Forelimb muscle (tissue), 1 donor: ENCODE data around the gene SEMA4G. TPM values are rescaled to one million over a fixed set of nuclear protein-coding genes. Genes with fewer than 3 reads are reported as not detected.

Experiments
- DNase-seq: peaks from one replicate; pipeline ENCODE4 v3.0.0-alpha.2; 2013; ENCODE audit warnings: low read depth
- polyA plus RNA-seq: library from polyadenylated mRNA; unstranded; fragments of 120-200 nt; gene quantifications from one replicate; pipeline ENCODE4 v1.2.1, GENCODE V29; 2013; ENCODE audit not compliant: insufficient read length

The SEMA4G gene
- 6.7 TPM for polyA plus RNA-seq

- no peak for DNase-seq
These were observed at the start of gene SEMA4G for GRCh38 chr10:100969187-100970075. SEMA4G (plus strand) TSS chr10:100969504; CDS start chr10:100972913, 3,409 bp downstream.

- DNase-seq: no peak
These were observed 45.7 kb upstream of the SEMA4G start for GRCh38 chr10:100923580-100923979.

- no peak for DNase-seq
These were observed 42.0 kb upstream of the SEMA4G start for GRCh38 chr10:100927266-100927665.

GRCh38 chr10:100928039-100928438 lies 41.3 kb upstream of the SEMA4G start:
- DNase-seq: no peak

- no peak for DNase-seq
These were observed 38.9 kb upstream of the SEMA4G start for GRCh38 chr10:100930368-100930767.

- no peak for DNase-seq
These were observed 35.1 kb upstream of the SEMA4G start for GRCh38 chr10:100934084-100934659.

GRCh38 chr10:100939763-100940344 lies 29.4 kb upstream of the SEMA4G start:
- DNase-seq: no peak

- no peak for DNase-seq
These were observed 27.1 kb upstream of the SEMA4G start for GRCh38 chr10:100942229-100942628.

GRCh38 chr10:100943508-100943907 lies 25.8 kb upstream of the SEMA4G start:
- DNase-seq: no peak

GRCh38 chr10:100945754-100946153 lies 23.6 kb upstream of the SEMA4G start:
- DNase-seq: no peak

- DNase-seq: no peak
These were observed 20.4 kb upstream of the SEMA4G start for GRCh38 chr10:100948916-100949315.

- no peak for DNase-seq
These were observed 9.1 kb upstream of the SEMA4G start for GRCh38 chr10:100960251-100960650.

GRCh38 chr10:100962351-100963080 lies 6.8 kb upstream of the SEMA4G start:
- DNase-seq: no peak

- no peak for DNase-seq
These were observed 5.5 kb upstream of the SEMA4G start for GRCh38 chr10:100963826-100964225.

- no peak for DNase-seq
These were observed 3.5 kb upstream of the SEMA4G start for GRCh38 chr10:100965820-100966219.

- DNase-seq: no peak
These were observed 2.4 kb upstream of the SEMA4G start for GRCh38 chr10:100966887-100967286.

GRCh38 chr10:100967332-100967731 lies 2.0 kb upstream of the SEMA4G start:
- DNase-seq: no peak

GRCh38 chr10:100968062-100968736 lies 1.1 kb upstream of the SEMA4G start:
- no peak for DNase-seq

- DNase-seq: no peak
These were observed 479 bp upstream of the SEMA4G start for GRCh38 chr10:100968863-100969186.

- DNase-seq: no peak
These were observed 991 bp downstream of the SEMA4G start for GRCh38 chr10:100970076-100970913.
